Measurements from ENCODE around the gene HELZ.

- TF ChIP-seq, protein P1, sequence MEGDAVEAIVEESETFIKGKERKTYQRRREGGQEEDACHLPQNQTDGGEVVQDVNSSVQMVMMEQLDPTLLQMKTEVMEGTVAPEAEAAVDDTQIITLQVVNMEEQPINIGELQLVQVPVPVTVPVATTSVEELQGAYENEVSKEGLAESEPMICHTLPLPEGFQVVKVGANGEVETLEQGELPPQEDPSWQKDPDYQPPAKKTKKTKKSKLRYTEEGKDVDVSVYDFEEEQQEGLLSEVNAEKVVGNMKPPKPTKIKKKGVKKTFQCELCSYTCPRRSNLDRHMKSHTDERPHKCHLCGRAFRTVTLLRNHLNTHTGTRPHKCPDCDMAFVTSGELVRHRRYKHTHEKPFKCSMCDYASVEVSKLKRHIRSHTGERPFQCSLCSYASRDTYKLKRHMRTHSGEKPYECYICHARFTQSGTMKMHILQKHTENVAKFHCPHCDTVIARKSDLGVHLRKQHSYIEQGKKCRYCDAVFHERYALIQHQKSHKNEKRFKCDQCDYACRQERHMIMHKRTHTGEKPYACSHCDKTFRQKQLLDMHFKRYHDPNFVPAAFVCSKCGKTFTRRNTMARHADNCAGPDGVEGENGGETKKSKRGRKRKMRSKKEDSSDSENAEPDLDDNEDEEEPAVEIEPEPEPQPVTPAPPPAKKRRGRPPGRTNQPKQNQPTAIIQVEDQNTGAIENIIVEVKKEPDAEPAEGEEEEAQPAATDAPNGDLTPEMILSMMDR (IDR thresholded peaks at IDR 0.05) = no peak
- TF ChIP-seq POLR2A (IDR thresholded peaks at IDR 0.05) = no peak
Observed at GRCh38 chr17:67080804-67081203, 164.2 kb downstream of the HELZ start.

All from ovary (tissue), 3 donors.